GM13976 (cell line): ENCODE results near the gene RIMS4.

Experiments
- DNase-seq: peaks from one replicate; pipeline ENCODE4 v3.0.0; 2012; ENCODE audit warnings: low spot score
- in situ Hi-C: fragments of 300-500 bp; cut with MboI; formaldehyde crosslinking; loops from one replicate; pipeline ENCODE4 v1.12.0; 2022; ENCODE audit warnings: low sequenced_read_pairs, mixed read lengths, inconsistent platforms; ENCODE audit not compliant: unreplicated experiment
- TF ChIP-seq, protein P1 (sequence below): IDR thresholded peaks from 2 replicates; pipeline ENCODE4 v1.5.1; 2012; ENCODE audit warnings: borderline replicate concordance, mild to moderate bottlenecking; ENCODE audit not compliant: insufficient read depth; ENCODE audit errors: extremely low read depth, missing control alignments, control extremely low read depth

RIMS4 gene

GRCh38 chr20:44756011-44756688, 54.2 kb downstream of the RIMS4 start:
- DNase-seq: no peak
- in situ Hi-C loops: no loop called here

DNA sequence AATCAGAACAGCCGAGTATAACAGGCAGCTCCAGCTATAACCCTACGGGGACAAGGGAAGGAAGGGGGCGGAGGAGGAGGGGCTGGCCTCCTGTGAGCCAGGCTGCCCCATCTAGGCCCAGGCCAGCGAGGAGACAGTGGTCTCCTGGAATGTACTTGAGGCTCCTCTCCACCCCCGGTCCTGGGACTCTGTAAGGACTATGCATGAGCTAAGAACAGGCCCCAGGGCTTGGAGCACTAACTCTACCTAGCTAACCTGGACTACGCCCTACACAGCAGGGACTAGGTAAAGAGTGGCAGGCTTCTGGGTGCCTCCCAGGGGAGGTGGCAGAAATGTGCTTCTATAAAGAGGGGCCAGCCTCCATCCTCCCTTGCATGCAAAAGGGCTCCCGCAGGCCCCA, 55.8 kb downstream of the RIMS4 start:
- in situ Hi-C loops: no loop called here
- no peak for DNase-seq
- TF ChIP-seq, protein P1, sequence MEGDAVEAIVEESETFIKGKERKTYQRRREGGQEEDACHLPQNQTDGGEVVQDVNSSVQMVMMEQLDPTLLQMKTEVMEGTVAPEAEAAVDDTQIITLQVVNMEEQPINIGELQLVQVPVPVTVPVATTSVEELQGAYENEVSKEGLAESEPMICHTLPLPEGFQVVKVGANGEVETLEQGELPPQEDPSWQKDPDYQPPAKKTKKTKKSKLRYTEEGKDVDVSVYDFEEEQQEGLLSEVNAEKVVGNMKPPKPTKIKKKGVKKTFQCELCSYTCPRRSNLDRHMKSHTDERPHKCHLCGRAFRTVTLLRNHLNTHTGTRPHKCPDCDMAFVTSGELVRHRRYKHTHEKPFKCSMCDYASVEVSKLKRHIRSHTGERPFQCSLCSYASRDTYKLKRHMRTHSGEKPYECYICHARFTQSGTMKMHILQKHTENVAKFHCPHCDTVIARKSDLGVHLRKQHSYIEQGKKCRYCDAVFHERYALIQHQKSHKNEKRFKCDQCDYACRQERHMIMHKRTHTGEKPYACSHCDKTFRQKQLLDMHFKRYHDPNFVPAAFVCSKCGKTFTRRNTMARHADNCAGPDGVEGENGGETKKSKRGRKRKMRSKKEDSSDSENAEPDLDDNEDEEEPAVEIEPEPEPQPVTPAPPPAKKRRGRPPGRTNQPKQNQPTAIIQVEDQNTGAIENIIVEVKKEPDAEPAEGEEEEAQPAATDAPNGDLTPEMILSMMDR: no peak

More at GRCh38 chr20:44756011-44756688, 54.2 kb downstream of the RIMS4 start:
- TF ChIP-seq, protein P1: no peak

DNA sequence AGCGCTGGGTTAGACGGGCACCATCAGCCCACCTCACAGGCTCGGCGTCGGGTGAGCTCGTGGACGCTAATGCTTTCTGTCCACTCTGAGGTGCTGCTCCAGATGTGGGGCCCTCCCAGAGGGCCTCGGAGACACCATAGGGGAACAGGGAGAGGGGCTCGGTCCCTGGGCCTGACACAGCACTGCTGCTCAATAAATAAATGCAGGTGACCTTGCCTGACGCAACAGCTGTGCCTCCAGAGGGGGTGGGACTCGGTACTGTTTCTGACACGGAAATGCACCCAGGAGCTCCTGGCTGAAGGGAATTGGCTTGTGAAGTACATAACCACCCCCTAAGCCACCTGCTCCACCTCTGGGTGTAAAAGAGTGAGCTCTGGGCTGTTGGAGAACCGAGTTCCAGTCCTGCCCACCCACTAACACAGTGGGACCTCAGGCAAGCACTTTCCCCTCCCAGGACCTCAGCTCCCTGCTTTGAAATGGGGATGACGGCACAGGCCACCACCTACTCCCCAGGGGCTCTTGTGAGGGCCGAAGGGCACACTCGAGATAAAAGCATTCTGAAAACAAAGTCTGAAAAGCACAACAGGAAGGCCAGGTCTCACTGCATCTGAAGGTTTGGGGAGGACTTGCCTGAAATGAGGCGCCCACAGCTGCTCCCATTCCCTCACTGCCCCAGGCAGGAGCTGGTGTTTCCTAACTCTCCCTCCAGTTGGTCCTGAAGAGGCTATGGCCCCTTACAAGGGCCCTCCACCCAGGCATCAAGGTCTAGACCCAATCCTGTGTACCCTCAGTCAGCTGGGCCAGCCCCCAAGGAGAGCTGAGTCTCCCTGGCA, 58.0 kb downstream of the RIMS4 start:
- in situ Hi-C loops: no loop called here
- DNase-seq: no peak
- TF ChIP-seq, protein P1: no peak

DNA sequence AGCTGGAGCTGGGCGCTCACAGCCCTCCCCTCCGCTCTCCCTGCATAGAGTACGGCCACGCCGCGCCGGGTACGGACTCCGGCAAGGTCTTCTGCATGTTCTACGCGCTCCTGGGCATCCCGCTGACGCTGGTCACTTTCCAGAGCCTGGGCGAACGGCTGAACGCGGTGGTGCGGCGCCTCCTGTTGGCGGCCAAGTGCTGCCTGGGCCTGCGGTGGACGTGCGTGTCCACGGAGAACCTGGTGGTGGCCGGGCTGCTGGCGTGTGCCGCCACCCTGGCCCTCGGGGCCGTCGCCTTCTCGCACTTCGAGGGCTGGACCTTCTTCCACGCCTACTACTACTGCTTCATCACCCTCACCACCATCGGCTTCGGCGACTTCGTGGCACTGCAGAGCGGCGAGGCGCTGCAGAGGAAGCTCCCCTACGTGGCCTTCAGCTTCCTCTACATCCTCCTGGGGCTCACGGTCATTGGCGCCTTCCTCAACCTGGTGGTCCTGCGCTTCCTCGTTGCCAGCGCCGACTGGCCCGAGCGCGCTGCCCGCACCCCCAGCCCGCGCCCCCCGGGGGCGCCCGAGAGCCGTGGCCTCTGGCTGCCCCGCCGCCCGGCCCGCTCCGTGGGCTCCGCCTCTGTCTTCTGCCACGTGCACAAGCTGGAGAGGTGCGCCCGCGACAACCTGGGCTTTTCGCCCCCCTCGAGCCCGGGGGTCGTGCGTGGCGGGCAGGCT, 60.1 kb downstream of the RIMS4 start:
- no peak for DNase-seq
- TF ChIP-seq, protein P1: no peak
- in situ Hi-C loops: no loop called here

DNA sequence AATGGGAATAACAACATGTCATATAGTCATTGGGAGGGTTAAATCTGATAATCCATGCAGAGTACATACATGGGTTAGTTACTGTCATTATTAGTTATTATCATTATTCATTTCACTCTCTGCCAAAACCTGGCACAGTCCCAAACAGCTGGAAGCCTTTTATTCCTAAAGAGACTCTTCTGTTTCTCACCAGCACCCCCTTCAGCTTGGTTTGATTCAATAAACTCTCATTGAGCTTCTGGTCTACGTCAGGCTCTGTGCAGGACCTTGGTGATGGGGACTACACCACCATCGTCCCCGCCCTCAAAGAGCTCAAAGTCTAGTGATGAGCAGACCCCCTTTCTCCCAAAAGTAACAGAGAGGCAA, 62.4 kb downstream of the RIMS4 start:
- TF ChIP-seq, protein P1: no peak
- in situ Hi-C loops: loop anchor here (10.0 kb wide), 1 partner anchor 117 kb away; no protein-coding TSS in a partner anchor
- DNase-seq: no peak
